Right atrium auricular region (tissue), 2 donors: ENCODE measurements around the gene SPATS2L. TPM values are rescaled to one million over a fixed set of nuclear protein-coding genes. Genes with fewer than 3 reads are reported as not detected.

Source experiments
- DNase-seq: peaks from one replicate; pipeline ENCODE4 v3.0.0-alpha.2; 2019; ENCODE audit warnings: low spot score
- H3K27ac ChIP-seq, 2 donors: fragments of 200-600 bp; sonication (generic); 1 replicate in 1 of 2; 2 replicates in 1 of 2; pipeline ENCODE4 v1.5.1; 2016 to 2019
- H3K27me3 ChIP-seq, 2 donors: fragments of 200-600 bp; sonication (generic); one replicate each; pipeline versions ENCODE4 v1.5.1 to v1.6.0; 2017 to 2019
- H3K36me3 ChIP-seq: fragments of 200-600 bp; sonication (generic); one replicate; pipeline ENCODE4 v1.5.1; 2016
- H3K4me1 ChIP-seq, 2 donors: fragments of 200-600 bp; sonication (generic); one replicate each; pipeline versions ENCODE4 v1.5.1 to v1.6.0; 2017 to 2019
- H3K4me3 ChIP-seq, 2 donors: fragments of 200-600 bp; sonication (generic); 1 replicate in 1 of 2; 2 replicates in 1 of 2; pipeline ENCODE4 v1.5.1; 2017 to 2019; ENCODE audit warnings: mild to moderate bottlenecking in 1 of 2, moderate library complexity in 1 of 2
- H3K9me3 ChIP-seq, 2 donors: fragments of 200-600 bp; sonication (generic); one replicate each; pipeline ENCODE4 v1.5.1; 2019
- total RNA-seq, 2 donors: library from RNA; depleted of rRNA; stranded (reverse); fragments of >200 nt; gene quantifications; one replicate each; pipeline ENCODE4 v1.1.0, GENCODE V29; 2016
- TF ChIP-seq, protein P1 (sequence below), 2 donors: fragments of 200-600 bp; sonication (generic); IDR thresholded peaks; one replicate each; pipeline ENCODE4 v1.5.1; 2019; ENCODE audit warnings: antibody characterized with exemption in 2 of 2

SPATS2L gene
- total RNA-seq, 2 donors from 2014 or later: 103 to 126 TPM

DNA sequence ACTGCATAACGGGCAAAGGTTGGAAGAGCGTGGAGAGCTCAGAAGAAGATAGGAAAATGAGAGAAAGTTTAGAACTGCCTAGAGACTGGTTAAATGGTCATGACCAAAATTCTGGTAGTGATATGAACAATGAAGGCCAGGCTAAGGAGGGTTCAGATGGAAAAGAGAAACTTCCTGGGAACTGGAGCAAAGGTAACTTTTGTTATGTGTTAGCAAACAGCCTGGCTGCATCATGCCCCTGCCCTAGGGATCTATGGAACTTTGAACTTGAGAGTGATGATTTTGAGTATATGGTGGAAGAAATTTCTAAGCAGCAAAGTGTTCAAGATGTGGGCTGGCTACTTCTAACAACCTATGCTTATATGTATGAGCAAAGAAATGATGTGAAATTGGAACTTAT lies 44.4 kb upstream of the SPATS2L start:
- TF ChIP-seq, protein P1, sequence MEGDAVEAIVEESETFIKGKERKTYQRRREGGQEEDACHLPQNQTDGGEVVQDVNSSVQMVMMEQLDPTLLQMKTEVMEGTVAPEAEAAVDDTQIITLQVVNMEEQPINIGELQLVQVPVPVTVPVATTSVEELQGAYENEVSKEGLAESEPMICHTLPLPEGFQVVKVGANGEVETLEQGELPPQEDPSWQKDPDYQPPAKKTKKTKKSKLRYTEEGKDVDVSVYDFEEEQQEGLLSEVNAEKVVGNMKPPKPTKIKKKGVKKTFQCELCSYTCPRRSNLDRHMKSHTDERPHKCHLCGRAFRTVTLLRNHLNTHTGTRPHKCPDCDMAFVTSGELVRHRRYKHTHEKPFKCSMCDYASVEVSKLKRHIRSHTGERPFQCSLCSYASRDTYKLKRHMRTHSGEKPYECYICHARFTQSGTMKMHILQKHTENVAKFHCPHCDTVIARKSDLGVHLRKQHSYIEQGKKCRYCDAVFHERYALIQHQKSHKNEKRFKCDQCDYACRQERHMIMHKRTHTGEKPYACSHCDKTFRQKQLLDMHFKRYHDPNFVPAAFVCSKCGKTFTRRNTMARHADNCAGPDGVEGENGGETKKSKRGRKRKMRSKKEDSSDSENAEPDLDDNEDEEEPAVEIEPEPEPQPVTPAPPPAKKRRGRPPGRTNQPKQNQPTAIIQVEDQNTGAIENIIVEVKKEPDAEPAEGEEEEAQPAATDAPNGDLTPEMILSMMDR (IDR thresholded peaks at IDR 0.05): no peak
- Histone ChIP-seq H3K27ac (no peak overlapping the region), H3K4me1 (no peaks in the 10 kb centered on the region), H3K36me3 (no peaks in the 10 kb centered on the region), H3K27me3 (no peaks in the 10 kb centered on the region), H3K9me3 (no peaks in the 10 kb centered on the region), H3K4me3 (no peak overlapping the region)
- DNase-seq: no peak

DNA sequence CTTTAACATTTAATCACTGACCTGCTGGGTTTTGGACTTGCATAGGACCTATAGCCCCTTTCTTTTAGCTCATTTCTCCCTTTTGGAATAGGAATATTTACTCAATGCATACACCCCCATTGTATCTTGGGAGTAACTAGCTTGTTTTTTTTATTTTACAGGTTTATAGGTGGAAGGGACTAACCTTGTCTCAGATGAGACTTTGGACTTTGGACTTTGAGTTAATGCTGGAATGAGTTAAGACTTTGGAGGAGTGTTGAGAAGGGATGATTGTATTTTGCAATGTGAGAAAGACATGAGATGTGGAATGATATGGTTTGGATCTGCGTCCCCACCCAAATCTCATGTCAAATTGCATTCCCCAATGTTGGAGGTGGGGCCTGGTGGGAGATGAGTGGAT lies 43.2 kb upstream of the SPATS2L start:
- DNase-seq: no peak
- TF ChIP-seq, protein P1 (IDR thresholded peaks at IDR 0.05): no peak
- H3K36me3 ChIP-seq: no peaks in the 10 kb centered on the region
- no peaks in the 10 kb centered on the region for H3K4me1 ChIP-seq
- no peaks in the 10 kb centered on the region for H3K27me3 ChIP-seq
- H3K4me3 ChIP-seq: no peak overlapping the region
- no peaks in the 10 kb centered on the region for H3K9me3 ChIP-seq
- no peak overlapping the region for H3K27ac ChIP-seq

DNA sequence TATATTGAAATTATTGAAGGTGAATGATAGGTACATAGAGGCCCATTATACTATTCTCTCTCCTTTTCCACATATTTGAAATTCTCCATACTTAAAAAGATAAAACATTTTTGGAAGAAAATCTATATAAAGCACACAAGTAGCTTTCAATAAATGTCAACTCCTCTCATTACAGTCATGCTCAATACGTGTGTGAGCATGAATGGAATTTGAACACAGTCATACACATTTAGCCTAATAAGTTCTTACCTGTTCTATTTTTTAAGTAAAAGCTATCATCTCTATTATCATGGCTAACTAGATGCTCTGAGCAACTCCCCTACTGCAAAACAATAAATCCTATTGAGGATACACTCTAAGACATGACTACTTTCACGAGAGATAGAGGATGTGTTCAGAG lies 41.9 kb upstream of the SPATS2L start:
- H3K27ac ChIP-seq: no peak overlapping the region
- no peak for DNase-seq
- no peaks in the 10 kb centered on the region for H3K27me3 ChIP-seq
- H3K4me1 ChIP-seq: no peaks in the 10 kb centered on the region
- H3K36me3 ChIP-seq: no peaks in the 10 kb centered on the region
- H3K4me3 ChIP-seq: no peak overlapping the region
- TF ChIP-seq, protein P1 (IDR thresholded peaks at IDR 0.05): no peak
- H3K9me3 ChIP-seq: no peaks in the 10 kb centered on the region

DNA sequence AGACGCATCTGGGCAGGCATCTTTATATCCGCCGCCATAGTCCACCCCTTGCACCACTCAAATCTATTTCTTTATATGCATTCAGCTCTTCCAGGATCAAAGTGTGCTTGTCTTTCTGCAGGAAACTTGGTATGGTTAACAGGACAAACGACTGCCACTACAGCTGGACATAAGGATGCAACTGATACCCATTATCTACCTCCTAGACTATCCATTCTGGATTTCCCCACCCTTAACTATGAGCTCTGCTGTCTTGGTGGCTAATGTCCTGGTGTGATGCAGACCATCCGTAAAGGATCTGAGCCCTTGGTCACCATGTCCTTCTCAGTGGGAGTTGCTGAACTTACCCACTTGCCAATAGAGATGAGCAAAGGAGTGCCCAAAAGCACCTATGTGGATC lies 40.1 kb upstream of the SPATS2L start:
- H3K27ac ChIP-seq: no peak overlapping the region
- no peaks in the 10 kb centered on the region for H3K27me3 ChIP-seq
- no peak for DNase-seq
- TF ChIP-seq, protein P1 (IDR thresholded peaks at IDR 0.05): no peak
- no peaks in the 10 kb centered on the region for H3K9me3 ChIP-seq
- no peak overlapping the region for H3K4me3 ChIP-seq
- H3K36me3 ChIP-seq: no peaks in the 10 kb centered on the region
- H3K4me1 ChIP-seq: no peaks in the 10 kb centered on the region

DNA sequence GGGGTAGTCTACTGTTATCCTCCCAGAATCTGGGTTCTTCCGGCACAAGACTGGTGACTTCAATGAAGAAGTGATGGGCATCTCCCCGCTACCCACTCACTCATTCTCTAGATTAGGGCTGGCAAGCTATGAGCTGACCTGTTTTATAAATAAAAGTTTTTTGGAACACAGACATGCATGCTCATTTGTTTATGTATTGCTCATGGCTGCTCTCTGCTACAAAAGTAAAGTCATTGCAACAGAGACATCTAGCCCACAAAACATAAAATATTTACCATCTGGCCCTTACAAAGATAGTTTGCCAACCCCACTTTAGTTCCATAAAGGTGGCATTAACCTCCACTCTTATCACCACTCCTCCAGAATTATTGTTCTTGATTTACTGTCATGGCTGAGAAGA lies 39.1 kb upstream of the SPATS2L start:
- Histone ChIP-seq H3K4me1 (no peaks in the 10 kb centered on the region), H3K36me3 (no peaks in the 10 kb centered on the region), H3K27ac (no peak overlapping the region), H3K9me3 (no peaks in the 10 kb centered on the region), H3K27me3 (no peaks in the 10 kb centered on the region), H3K4me3 (no peak overlapping the region)
- no peak for DNase-seq
- TF ChIP-seq, protein P1 (IDR thresholded peaks at IDR 0.05): no peak

DNA sequence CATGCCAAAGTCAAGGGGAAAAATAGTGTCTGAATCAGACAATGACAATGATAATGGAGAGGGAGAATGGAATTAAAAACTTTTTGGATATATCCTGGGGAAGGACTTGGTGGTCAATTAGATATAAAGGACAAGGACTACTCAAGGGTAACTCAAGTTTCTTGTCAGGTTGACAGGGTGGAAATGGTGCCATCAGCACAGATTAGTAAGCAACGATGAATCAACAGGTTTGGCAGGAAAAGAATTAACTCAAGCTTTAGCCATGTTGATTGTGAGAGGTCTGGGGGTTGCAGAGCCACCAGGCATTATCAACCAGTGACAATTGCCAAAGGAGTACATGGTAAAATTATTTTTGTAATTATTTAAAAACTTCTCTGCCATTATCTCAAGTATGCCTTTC lies 35.8 kb upstream of the SPATS2L start:
- Histone ChIP-seq H3K36me3 (no peaks in the 10 kb centered on the region), H3K4me3 (no peak overlapping the region), H3K4me1 (no peaks in the 10 kb centered on the region), H3K27ac (no peak overlapping the region), H3K27me3 (no peaks in the 10 kb centered on the region), H3K9me3 (no peaks in the 10 kb centered on the region)
- TF ChIP-seq, protein P1 (IDR thresholded peaks at IDR 0.05): no peak
- DNase-seq: no peak
